HG02571 (cell line): ENCODE data around the gene TCF7L1.

Source experiments
- ATAC-seq: cut with Tn5 transposase; IDR thresholded peaks from one replicate; pipeline ENCODE4 v1.9.1; 2021; ENCODE audit warnings: mild to moderate bottlenecking, moderate library complexity; ENCODE audit not compliant: unreplicated experiment

Gene TCF7L1

GRCh38 chr2:85248773-85249509 is 115.7 kb downstream of the TCF7L1 start:
- ATAC-seq: no peak

- ATAC-seq: no peak
These were observed 116.9 kb downstream of the TCF7L1 start for GRCh38 chr2:85250045-85250444.

GRCh38 chr2:85251070-85251616 is 118.0 kb downstream of the TCF7L1 start:
- no peak for ATAC-seq

- no peak for ATAC-seq
These were observed 120.7 kb downstream of the TCF7L1 start for GRCh38 chr2:85253890-85254289.

GRCh38 chr2:85254540-85255300 is 121.5 kb downstream of the TCF7L1 start:
- ATAC-seq: no peak

GRCh38 chr2:85255456-85255812 is 122.2 kb downstream of the TCF7L1 start:
- ATAC-seq: no peak

GRCh38 chr2:85255813-85256594 is 122.8 kb downstream of the TCF7L1 start:
- no peak for ATAC-seq

- no peak for ATAC-seq
These were observed 124.3 kb downstream of the TCF7L1 start for GRCh38 chr2:85257359-85257969.

GRCh38 chr2:85257970-85258605 is 124.9 kb downstream of the TCF7L1 start:
- ATAC-seq: no peak

- ATAC-seq: no peak
These were observed 126.0 kb downstream of the TCF7L1 start for GRCh38 chr2:85259101-85259590.

- no peak for ATAC-seq
These were observed 126.7 kb downstream of the TCF7L1 start for GRCh38 chr2:85259879-85260278.

GRCh38 chr2:85263591-85263990 is 130.4 kb downstream of the TCF7L1 start:
- no peak for ATAC-seq

- no peak for ATAC-seq
These were observed 131.3 kb downstream of the TCF7L1 start for GRCh38 chr2:85264471-85264870.

- no peak for ATAC-seq
These were observed 132.1 kb downstream of the TCF7L1 start for GRCh38 chr2:85265304-85265703.

GRCh38 chr2:85266146-85267041 is 133.2 kb downstream of the TCF7L1 start:
- ATAC-seq: no peak

- ATAC-seq: no peak
These were observed 136.8 kb downstream of the TCF7L1 start for GRCh38 chr2:85269959-85270358.

- no peak for ATAC-seq
These were observed 139.2 kb downstream of the TCF7L1 start for GRCh38 chr2:85272357-85272756.

- no peak for ATAC-seq
These were observed 140.8 kb downstream of the TCF7L1 start for GRCh38 chr2:85273738-85274731.
